A673 (cell line): ENCODE measurements around the gene SF3A1. TPM values are rescaled to one million over a fixed set of nuclear protein-coding genes. Genes with fewer than 3 reads are reported as not detected.

Experiments
- BruUV-seq: library from RNA; stranded (reverse); fragments of 400-500 nt; replicated peaks from 2 replicates; lab custom pipeline; 2021; lab: Mats Ljungman, UMichigan
- CTCF ChIA-PET: fragments of 300-600 bp; sonication (Branson Sonifier 250); formaldehyde crosslinking; loops from one replicate; lab custom pipeline; 2022; ENCODE audit warnings: antibody characterized with exemption; lab: Charles Lee
- POLR2A ChIA-PET: fragments of 300-600 bp; sonication (Branson Sonifier 250); formaldehyde crosslinking; loops from one replicate; lab custom pipeline; 2022; ENCODE audit warnings: antibody characterized with exemption; ENCODE audit not compliant: low non-redundant PET; lab: Charles Lee
- DNase-seq: peaks from one replicate; pipeline ENCODE4 v3.0.0-alpha.2; 2015; ENCODE audit warnings: low spot score
- H3K27ac ChIP-seq: fragments of 200-600 bp; sonication (generic); 2 replicates; pipeline ENCODE4 v1.5.1; 2016; ENCODE audit warnings: mixed run types, low read depth, mild to moderate bottlenecking, mixed read lengths, antibody characterized with exemption, low read length; ENCODE audit not compliant: poor library complexity, severe bottlenecking
- H3K27me3 ChIP-seq: fragments of 200-600 bp; sonication (generic); replicated peaks from 2 replicates; pipeline ENCODE4 v1.6.1; 2017; ENCODE audit warnings: mixed run types, low read depth, mild to moderate bottlenecking, mixed read lengths, antibody characterized with exemption, low read length; ENCODE audit not compliant: insufficient read depth, poor library complexity
- H3K36me3 ChIP-seq: fragments of 200-600 bp; sonication (generic); 2 replicates; pipeline ENCODE4 v1.6.1; 2016; ENCODE audit warnings: mixed run types, mild to moderate bottlenecking, mixed read lengths, antibody characterized with exemption, low read length; ENCODE audit not compliant: insufficient read depth, poor library complexity, severe bottlenecking
- H3K4me1 ChIP-seq: fragments of 200-600 bp; sonication (generic); 2 replicates; pipeline ENCODE4 v1.6.1; 2017; ENCODE audit warnings: mixed run types, mild to moderate bottlenecking, mixed read lengths, antibody characterized with exemption, low read length; ENCODE audit not compliant: insufficient read depth, poor library complexity, severe bottlenecking
- H3K4me3 ChIP-seq: fragments of 200-600 bp; sonication (generic); 2 replicates; pipeline ENCODE4 v1.5.1; 2016; ENCODE audit warnings: low read depth, mixed run types, mild to moderate bottlenecking, mixed read lengths, low read length; ENCODE audit not compliant: poor library complexity, severe bottlenecking
- H3K9me3 ChIP-seq: fragments of 200-600 bp; sonication (generic); 2 replicates; pipeline ENCODE4 v1.6.1; 2016; ENCODE audit warnings: mixed run types, low read depth, mild to moderate bottlenecking, mixed read lengths, antibody characterized with exemption, low read length; ENCODE audit not compliant: poor library complexity, severe bottlenecking
- CTCF ChIP-seq: fragments of 300-800, 200-600 bp; sonication (generic); conservative IDR thresholded peaks from 2 replicates; pipeline ENCODE4 v1.5.1; 2017; ENCODE audit warnings: low read depth, mild to moderate bottlenecking, antibody characterized with exemption, low read length, moderate library complexity, mixed read lengths
- EZH2 ChIP-seq: fragments of 200-600 bp; sonication (generic); IDR thresholded peaks from 2 replicates; pipeline ENCODE4 v1.6.1; 2017; ENCODE audit warnings: borderline replicate concordance, low read depth, mild to moderate bottlenecking, mixed read lengths, antibody characterized with exemption, low read length; ENCODE audit not compliant: poor library complexity, severe bottlenecking
- intact Hi-C: fragments of 100-400 bp; cut with micrococcal nuclease; formaldehyde crosslinking; loops from one replicate; pipeline ENCODE4 v1.10.0; 2022; ENCODE audit not compliant: unreplicated experiment
- total RNA-seq: library from RNA; stranded (reverse); gene quantifications from 2 replicates; pipeline ENCODE4 v1.2.3, GENCODE V29; 2021

The SF3A1 gene
- total RNA-seq, 1 experiment from 2014 or later, result 366 TPM

GRCh38 chr22:30286331-30286730 is 70.4 kb downstream of the SF3A1 start:
- no peak for TF ChIP-seq CTCF
- TF ChIP-seq EZH2, result no peak
- Histone ChIP-seq H3K4me3 (no peak overlapping the region), H3K27ac (no peak overlapping the region), H3K4me1 (peaks cover 26% of the 10 kb centered on the region), H3K36me3 (no peaks in the 10 kb centered on the region), H3K27me3 (no peaks in the 10 kb centered on the region), H3K9me3 (no peaks in the 10 kb centered on the region)
- ChIA-PET POLR2A (no interaction called here), CTCF (interaction anchor here (0.6 kb wide), 1 partner anchor 111 kb away, joined by 4 read pairs; no protein-coding TSS in a partner anchor)
- intact Hi-C loops, result loop anchor here (5.0 to 10.0 kb wide), 3 partner anchors 136 to 318 kb away; partner anchors contain the start of gene TCN2
- BruUV-seq, result no TSS peak
- no peak for DNase-seq

- ChIA-PET CTCF (no interaction called here), POLR2A (no interaction called here)
- H3K4me3 ChIP-seq, result no peak overlapping the region
- intact Hi-C loops, result loop anchor here (5.0 to 10.0 kb wide), 3 partner anchors 136 to 319 kb away; partner anchors contain the start of gene TCN2
- peaks cover 22% of the 10 kb centered on the region for H3K4me1 ChIP-seq
- H3K9me3 ChIP-seq, result no peaks in the 10 kb centered on the region
- TF ChIP-seq EZH2 (no peak), CTCF (no peak)
- H3K27ac ChIP-seq, result no peak overlapping the region
- no peak for DNase-seq
- no TSS peak for BruUV-seq
- H3K27me3 ChIP-seq, result no peaks in the 10 kb centered on the region
- H3K36me3 ChIP-seq, result no peaks in the 10 kb centered on the region
These were observed 70.9 kb downstream of the SF3A1 start for GRCh38 chr22:30285846-30286200.

- Histone ChIP-seq H3K27me3 (no peaks in the 10 kb centered on the region), H3K9me3 (no peaks in the 10 kb centered on the region), H3K4me3 (no peak overlapping the region), H3K36me3 (no peaks in the 10 kb centered on the region), H3K27ac (no peak overlapping the region), H3K4me1 (peaks cover 17% of the 10 kb centered on the region)
- ChIA-PET CTCF (no interaction called here), POLR2A (no interaction called here)
- TF ChIP-seq CTCF, result no peak
- intact Hi-C loops, result loop anchor here (5.0 to 10.0 kb wide), 3 partner anchors 137 to 319 kb away; partner anchors contain the start of gene TCN2
- no peak for DNase-seq
- no TSS peak for BruUV-seq
These were observed 71.4 kb downstream of the SF3A1 start for GRCh38 chr22:30285176-30285845.
